AG09319 (cell line): Measurements from ENCODE around the gene CDH4.

Experiments
- DNase-seq: peaks from one replicate; pipeline ENCODE4 v3.0.0-alpha.2; 2010; ENCODE audit warnings: low read depth; ENCODE audit errors: extremely low read depth
- TF ChIP-seq, protein P1 (sequence below): IDR thresholded peaks from 2 replicates; pipeline ENCODE4 v1.5.1; 2011; ENCODE audit warnings: low read depth, mild to moderate bottlenecking, inconsistent platforms, low read length, moderate library complexity

The CDH4 gene

DNA sequence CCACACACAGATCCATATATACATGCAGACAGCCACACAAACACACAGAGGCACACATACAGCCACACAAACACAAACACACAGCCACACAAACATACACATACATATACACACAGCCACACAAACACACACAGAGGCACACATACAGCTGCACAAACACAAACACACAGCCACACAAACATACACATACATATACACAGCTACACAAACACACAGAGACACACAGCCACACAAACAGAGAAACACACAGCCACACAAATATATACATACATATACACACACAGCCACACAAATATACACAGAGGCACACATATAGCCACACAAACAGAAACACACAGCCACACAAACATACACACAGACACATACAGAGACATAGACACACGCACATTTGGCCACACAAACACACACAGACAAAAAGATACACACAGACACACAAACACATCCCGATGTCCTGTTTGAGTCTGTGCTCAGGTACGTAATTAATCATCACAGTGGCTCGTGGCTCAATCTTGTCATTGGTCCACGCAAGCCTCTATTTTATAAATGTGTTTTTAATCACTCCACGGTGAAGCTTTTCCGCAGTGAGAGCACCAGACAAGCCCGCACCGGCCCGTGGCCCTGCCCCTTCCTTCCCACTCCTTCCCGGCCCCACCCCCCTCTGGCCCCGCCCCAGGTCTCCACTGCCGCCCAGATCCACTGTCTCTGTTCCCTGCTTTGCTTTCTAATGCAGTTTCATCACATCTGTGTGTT is 135.3 kb downstream of the CDH4 start:
- DNase-seq = peak; percentile 15
- TF ChIP-seq, protein P1, sequence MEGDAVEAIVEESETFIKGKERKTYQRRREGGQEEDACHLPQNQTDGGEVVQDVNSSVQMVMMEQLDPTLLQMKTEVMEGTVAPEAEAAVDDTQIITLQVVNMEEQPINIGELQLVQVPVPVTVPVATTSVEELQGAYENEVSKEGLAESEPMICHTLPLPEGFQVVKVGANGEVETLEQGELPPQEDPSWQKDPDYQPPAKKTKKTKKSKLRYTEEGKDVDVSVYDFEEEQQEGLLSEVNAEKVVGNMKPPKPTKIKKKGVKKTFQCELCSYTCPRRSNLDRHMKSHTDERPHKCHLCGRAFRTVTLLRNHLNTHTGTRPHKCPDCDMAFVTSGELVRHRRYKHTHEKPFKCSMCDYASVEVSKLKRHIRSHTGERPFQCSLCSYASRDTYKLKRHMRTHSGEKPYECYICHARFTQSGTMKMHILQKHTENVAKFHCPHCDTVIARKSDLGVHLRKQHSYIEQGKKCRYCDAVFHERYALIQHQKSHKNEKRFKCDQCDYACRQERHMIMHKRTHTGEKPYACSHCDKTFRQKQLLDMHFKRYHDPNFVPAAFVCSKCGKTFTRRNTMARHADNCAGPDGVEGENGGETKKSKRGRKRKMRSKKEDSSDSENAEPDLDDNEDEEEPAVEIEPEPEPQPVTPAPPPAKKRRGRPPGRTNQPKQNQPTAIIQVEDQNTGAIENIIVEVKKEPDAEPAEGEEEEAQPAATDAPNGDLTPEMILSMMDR = no peak

DNA sequence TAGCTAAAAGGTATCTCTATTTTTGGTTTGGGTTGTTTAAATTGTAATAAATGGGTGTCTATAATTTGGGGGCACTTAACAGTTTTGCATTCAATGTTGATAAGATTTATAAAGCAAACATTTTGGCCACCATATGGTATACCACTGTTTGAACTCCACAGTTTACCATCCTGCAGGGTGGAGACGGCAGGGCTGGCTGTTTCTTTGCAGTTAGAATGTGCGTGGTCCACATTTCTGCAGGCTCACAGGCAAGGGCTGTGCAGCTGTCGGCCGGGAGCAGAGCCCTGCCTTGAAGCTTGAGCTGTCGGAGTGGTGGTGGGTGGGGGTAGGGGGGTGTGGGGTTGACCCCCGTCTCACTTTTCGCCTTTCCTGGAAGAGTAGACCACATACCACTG is 135.9 kb downstream of the CDH4 start:
- DNase-seq = no peak
- TF ChIP-seq, protein P1 = no peak

DNA sequence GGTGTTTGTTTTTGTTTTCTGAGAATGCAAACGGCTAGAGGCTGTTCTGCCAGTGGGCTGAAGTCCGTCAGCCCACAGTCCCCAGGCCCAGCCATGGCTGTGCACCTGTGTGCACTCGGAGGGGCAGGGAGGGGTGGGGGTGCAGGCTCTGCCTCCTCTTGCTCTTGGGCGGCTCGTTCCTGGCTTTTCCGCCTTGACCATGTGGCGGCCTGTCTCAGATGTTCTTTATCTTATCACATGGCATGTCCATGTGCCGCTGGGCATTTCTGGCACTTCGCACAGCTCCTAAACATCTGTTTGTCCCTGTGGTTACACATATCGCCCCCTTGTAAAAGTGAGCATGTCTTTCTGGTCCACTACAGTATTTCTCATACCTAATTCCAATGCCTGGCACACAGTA is 137.0 kb downstream of the CDH4 start:
- TF ChIP-seq, protein P1 = no peak
- DNase-seq = no peak

DNA sequence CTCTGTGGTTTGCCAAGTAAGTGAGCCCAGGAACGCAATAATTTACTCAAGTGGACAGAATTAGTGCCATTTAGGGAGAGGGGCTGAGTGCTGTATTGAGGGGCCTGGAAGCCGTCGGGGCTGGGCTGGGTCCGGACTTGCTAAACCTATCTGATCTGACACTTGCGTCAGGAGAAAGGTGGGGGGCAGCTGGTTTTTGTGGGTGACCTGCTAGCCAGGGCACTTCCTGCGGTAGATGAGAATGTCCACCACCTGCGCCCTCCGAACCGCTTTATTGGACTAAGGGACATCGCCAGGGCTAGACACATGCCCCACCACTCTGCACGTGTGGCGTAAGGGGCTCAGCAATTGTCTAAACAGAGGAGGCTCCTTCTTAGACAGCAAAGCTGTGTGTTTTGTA is 139.1 kb downstream of the CDH4 start:
- TF ChIP-seq, protein P1 = no peak
- no peak for DNase-seq

DNA sequence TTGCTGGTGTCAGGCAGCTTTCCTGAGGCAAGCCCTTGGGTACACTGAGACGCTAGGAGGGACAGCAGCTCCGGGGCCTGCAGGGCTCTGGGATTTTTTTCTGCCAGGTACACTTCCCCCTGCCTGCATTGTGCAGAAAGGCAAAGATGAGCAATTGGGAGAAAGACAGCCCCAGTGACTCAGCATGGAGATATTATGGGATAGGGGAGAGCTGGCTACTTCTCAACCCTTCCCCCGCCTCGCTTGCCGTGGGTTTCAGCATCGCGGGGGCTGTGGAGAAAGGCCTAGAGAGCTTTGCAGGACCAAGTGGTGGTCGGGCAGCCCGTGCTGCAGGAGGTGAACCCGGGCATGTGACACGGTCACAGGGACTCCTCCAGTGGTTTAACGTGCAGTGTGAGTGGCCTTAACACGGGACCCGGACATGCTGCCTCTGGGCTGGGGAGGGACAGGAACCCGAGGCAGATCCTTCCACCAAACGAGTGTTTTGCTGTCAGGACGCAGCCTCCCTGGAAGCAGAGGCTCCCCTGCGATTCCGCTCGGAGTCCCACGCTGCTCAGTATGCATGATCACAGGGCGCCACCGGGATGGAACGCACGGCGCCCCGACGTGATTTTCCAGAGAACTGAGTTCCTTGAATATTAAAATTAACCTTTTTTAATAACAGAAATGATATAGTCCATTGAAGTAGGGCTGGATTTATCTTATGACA is 139.9 kb downstream of the CDH4 start:
- TF ChIP-seq, protein P1 = no peak
- DNase-seq = no peak

DNA sequence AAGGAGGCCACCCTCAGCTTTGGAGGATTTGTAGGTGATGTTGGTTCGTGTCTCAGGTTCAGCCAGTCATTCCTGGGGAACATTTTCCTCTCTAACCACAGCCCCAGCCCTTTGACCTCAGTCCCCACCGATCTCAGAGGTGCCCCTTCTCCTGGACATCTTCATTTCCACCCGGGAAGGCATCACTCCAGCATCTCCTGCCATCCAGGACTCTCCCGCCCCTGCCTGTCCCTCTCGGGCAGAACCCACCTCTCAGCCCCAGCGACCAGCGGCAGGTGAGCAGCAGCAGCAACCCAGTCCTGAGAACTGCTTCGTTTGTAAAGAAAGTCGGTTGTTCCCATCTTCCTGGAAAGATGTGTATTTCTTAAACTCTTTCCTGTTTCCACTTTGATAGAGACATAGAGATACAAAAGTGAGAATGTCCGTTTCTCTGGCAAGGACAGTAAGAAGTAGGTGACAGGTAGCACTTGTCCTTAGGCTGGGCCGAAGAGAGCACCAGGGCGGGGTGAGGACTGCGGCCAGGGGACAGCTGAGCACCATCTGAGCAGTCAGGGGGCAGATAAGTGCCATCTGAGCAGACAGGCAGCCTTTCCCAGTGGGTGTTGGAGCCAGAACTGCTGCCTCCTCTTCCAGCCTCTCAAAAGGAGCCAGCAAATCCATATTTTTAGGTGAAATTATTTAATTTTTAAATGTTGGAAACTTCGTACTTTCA is 142.2 kb downstream of the CDH4 start:
- DNase-seq = no peak
- TF ChIP-seq, protein P1 = no peak
